Stomach (tissue), 4 donors: Measurements from ENCODE around the gene USP36.

Experiments used
- EP300 ChIP-seq: sonication (generic); formaldehyde crosslinking; IDR thresholded peaks from one replicate; pipeline ENCODE4 v1.6.1; 2017; ENCODE audit warnings: antibody characterized with exemption
- POLR2A ChIP-seq, 4 donors: fragments of 450-650 bp; IDR thresholded peaks; one replicate each; pipeline ENCODE4 v1.6.1; 2016; ENCODE audit warnings: antibody characterized with exemption in 4 of 4, control low read depth in 2 of 4, mild to moderate bottlenecking in 1 of 4, moderate library complexity in 1 of 4
- TF ChIP-seq, protein P1 (sequence below), 7 experiments: fragments of 450-650 bp in 4 of 7; fragments of 200-600 bp in 3 of 7; sonication (generic) in 3 of 7; IDR thresholded peaks; one replicate each; pipeline ENCODE4 v1.5.1; 2016 to 2019; ENCODE audit warnings: antibody characterized with exemption in 7 of 7, control low read depth in 2 of 7, mild to moderate bottlenecking in 1 of 7

- TF ChIP-seq, protein P1, sequence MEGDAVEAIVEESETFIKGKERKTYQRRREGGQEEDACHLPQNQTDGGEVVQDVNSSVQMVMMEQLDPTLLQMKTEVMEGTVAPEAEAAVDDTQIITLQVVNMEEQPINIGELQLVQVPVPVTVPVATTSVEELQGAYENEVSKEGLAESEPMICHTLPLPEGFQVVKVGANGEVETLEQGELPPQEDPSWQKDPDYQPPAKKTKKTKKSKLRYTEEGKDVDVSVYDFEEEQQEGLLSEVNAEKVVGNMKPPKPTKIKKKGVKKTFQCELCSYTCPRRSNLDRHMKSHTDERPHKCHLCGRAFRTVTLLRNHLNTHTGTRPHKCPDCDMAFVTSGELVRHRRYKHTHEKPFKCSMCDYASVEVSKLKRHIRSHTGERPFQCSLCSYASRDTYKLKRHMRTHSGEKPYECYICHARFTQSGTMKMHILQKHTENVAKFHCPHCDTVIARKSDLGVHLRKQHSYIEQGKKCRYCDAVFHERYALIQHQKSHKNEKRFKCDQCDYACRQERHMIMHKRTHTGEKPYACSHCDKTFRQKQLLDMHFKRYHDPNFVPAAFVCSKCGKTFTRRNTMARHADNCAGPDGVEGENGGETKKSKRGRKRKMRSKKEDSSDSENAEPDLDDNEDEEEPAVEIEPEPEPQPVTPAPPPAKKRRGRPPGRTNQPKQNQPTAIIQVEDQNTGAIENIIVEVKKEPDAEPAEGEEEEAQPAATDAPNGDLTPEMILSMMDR (IDR thresholded peaks at IDR 0.05), result no peak
- TF ChIP-seq POLR2A (IDR thresholded peaks at IDR 0.05), result no peak
- TF ChIP-seq EP300, result no peak
Measured at GRCh38 chr17:78793968-78794367, 46.6 kb downstream of the USP36 start.
